ENCODE data around the gene SOAT1.

The SOAT1 gene

DNA sequence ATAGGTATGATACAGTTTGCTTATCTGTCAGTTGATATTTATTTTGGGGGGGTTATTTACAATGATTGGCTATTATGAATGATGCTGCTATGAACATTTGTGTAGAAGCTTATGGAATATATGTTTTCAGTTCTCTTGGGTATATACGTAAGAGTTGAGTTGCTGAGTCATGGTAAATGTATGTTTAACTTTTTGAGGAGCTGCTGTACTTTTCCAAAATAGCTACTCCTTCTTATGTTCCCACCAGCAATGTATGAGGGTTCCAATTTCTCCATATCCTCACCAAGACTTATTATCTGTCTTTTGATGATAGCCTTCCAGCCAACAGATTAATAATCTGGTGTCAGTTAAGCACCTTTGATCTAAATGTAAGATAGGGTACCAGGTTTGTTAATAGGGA is 11.9 kb downstream of the SOAT1 start:
- no peak for DNase-seq (ENCODE audit: low spot score)

GRCh38 chr1:179310291-179310690 is 16.7 kb downstream of the SOAT1 start:
- DNase-seq (ENCODE audit: low spot score) = no peak

- DNase-seq (ENCODE audit: low spot score) = no peak
Observed at GRCh38 chr1:179310721-179311120, 17.1 kb downstream of the SOAT1 start.

DNA sequence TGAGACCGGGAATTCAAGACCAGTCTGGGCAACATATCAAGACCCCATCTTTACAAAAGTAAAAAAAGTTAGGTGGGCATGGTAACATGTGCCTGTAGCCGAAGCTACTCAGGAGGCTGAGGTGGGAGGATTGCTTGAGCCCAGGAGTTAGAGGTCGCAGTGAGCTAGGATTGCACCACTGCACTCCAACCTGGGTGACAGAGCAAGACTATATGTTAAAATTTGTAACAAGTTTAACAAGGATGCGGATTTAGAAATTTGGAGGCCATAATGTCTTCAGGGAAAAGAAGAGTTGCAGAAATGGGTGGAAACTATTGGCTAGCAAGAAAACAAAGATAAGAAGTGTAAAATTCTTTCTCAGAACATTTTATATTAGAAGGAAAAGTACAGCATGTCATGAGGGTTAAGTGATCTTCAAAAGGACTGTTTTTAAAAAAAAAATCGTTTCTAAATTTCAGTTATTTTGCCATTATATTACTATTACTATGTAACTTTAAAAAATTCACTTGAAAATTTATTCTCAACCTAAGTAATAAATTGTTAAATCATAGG is 17.6 kb downstream of the SOAT1 start:
- no peak for DNase-seq (ENCODE audit: low spot score)

- DNase-seq (ENCODE audit: low spot score) = no peak
Observed at GRCh38 chr1:179313004-179313403, 19.4 kb downstream of the SOAT1 start.

DNA sequence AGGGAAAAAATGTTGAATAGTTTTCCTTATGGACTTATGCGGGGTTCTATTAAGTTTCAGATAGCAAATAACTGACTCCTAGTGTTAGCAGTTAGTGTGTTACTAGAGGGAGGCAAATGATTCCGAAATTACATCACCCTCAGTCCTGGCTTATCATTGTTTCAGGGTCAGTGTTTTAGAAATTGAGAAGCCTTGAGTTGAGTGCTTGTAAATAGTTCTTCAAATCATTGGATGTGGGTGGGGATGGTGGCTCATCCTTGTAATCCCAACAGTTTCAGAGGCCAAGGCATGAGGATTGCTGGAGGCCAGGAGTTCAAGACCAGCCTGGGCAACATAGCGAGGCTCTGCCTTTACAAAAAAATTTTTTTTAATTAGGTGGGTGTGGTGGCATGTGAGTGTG is 21.3 kb downstream of the SOAT1 start:
- DNase-seq (ENCODE audit: low spot score) = no peak

- no peak for DNase-seq (ENCODE audit: low spot score)
Observed at GRCh38 chr1:179318491-179318890, 24.9 kb downstream of the SOAT1 start.

DNA sequence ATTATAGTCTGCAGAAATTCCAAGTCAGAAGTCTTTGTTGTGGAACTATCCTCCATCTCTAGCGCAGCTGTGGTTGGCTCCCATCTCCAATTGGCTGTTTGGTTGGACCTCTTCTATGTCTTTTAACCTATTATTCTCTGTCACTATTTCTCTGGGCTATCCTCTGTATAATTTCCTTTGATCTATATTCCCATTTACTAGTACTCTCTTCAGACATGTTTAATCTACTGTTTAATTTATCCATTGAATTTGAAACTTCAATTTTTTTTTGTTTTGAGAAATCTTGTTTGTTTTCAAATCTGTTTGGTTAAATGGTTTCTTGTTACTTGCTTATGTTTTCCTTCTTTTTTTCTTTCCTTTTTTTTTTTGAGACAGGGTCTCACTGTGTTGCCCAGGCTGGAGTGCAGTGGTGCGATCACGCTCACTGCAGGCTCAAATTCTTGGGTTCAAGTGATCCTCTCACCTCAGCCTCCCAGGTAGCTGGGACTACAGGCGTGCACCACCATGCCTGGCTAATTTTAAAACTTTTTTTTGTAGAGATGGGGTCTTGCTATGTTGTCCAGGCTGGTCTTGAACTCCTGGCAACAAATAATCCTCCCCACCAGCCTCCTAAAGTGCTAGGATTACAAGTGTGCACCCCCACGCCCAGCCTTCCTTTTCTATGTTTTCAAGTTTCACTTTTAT is 28.1 kb downstream of the SOAT1 start:
- no peak for DNase-seq (ENCODE audit: low spot score)

GRCh38 chr1:179322557-179322956 is 29.0 kb downstream of the SOAT1 start:
- no peak for DNase-seq (ENCODE audit: low spot score)

DNA sequence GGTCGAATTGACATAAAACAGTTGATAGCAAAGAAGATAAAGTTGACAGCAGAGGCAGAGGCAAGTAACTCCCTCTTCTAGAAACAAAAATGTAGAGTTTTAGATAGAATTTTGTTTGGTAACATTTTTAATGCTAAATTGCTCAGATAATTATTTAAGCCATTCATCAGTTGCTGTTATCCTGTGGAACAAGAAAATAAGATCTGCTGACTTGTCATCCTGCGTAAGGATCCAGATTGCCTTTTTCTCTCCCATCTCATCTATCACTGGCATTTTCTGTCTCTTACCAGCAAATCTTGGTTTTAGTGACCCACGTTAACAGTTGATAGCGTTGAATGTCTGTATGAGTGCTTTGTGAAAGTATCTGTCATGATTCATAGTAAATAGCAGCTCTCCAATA is 29.8 kb downstream of the SOAT1 start:
- DNase-seq (ENCODE audit: low spot score) = no peak

GRCh38 chr1:179325836-179326235 is 32.2 kb downstream of the SOAT1 start:
- no peak for DNase-seq (ENCODE audit: low spot score)

DNA sequence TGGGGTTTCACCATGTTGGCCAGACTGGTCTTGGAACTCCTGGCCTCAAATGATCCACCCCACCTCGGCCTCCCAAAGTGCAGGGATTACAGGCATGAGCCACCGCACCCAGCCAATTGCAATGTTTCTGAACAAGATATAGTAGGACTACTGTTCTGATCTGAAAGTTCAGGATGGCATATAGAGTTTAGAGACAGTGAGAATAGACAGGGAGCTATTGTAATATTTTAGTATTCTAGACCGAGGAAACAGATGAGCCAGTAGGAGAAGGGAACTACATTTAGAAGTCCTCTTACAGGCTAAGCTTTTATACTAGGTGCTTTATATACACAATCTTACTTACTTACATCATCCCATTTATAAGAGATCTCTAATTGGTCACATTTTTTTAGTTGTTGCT is 33.1 kb downstream of the SOAT1 start:
- no peak for DNase-seq (ENCODE audit: low spot score)

- DNase-seq (ENCODE audit: low spot score) = no peak
Observed at GRCh38 chr1:179327196-179327595, 33.6 kb downstream of the SOAT1 start.

- DNase-seq (ENCODE audit: low spot score) = peak; percentile 22
Observed at GRCh38 chr1:179327679-179328078, 34.1 kb downstream of the SOAT1 start.

DNA sequence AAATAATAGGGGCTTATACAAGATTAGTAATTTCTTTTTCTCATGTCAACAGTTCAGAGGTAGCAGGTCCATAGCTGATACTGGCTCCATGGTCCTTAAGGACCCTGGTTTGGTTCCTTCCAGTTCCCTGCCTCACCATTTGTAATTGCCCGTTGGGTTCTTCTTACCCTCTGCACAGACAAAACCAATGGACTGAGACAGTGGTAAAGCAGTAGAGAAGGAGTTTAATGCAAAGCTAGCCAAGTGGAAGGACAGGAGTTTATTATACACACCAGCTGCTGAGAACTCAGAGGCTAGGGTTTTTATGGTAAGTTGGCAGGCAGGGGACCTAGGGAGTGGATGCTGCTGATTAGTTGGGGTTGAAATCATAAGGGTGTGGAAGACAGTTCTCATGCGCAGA is 36.3 kb downstream of the SOAT1 start:
- DNase-seq (ENCODE audit: low spot score) = no peak

DNA sequence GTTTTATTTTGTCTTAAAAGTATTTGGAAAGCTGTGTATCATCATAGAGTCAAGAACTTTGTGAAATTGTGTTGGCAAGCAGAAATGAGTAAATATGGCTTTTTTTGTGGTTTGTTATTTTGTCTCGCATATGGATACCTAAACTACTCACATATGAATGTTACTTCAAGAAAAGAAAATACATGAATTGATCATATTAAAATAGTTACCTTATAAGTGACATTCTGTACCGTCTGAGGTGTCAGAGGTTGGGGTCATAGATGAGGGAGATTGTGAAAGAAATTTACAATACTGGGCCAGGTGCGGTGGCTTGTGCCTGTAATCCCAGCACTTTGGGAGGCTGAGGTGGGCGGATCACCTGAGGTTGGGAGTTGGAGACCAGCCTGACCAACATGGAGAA is 40.8 kb downstream of the SOAT1 start:
- DNase-seq (ENCODE audit: low spot score) = no peak

DNA sequence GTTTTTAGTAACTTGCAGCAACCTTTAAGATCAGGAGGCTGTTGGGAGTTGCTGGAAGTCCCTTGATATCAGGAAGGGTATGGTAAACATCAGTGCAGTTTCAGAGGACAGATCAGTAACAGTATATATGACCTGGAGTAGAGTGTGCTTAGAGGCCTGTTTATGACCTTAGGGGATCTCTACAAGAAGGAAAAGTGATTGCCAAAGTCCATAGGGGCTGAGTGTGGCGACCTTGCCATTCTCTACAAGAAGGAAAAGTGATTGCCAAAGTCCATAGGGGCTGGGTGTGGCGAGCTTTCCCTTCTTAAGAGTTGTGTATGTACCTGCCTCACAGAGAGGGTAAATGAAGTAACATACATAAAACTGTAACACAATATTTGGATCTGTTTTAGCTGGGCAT is 43.7 kb downstream of the SOAT1 start:
- DNase-seq (ENCODE audit: low spot score) = no peak

GRCh38 chr1:179337942-179338560 is 44.5 kb downstream of the SOAT1 start:
- DNase-seq (ENCODE audit: low spot score) = no peak

- DNase-seq (ENCODE audit: low spot score) = peak; percentile 37
Observed at GRCh38 chr1:179340918-179341317, 47.3 kb downstream of the SOAT1 start.

GRCh38 chr1:179341943-179342547 is 48.4 kb downstream of the SOAT1 start:
- DNase-seq (ENCODE audit: low spot score) = no peak

DNA sequence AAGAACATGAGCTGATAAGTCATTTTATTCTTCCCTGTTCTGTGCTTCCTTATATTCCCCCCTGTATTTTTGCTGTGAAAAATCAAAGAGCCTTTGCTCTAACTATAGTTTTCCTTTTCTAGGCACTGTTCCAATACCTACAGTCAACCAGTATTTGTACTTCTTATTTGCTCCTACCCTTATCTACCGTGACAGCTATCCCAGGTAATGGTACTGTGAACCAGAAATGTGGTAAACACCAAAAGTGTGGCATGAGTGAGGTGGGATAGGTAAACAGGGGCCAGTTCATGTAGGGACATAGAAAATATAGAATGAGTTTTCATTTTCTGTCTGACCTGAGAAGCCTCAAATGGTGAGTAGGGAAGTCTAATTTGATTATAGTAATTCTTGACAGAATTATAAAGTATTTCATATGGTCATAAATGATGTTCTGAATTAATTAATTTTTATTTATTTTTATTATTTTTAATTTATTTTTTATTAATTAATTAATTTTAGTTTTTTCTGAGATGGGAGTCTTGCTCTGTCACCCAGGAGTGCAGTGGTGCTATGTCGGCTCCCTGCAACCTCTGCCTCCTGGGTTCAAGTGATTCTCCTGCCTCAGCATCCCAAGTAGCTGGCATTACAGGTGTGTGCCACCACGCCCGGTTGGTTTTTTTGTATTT is 49.3 kb downstream of the SOAT1 start:
- no peak for DNase-seq (ENCODE audit: low spot score)

DNA sequence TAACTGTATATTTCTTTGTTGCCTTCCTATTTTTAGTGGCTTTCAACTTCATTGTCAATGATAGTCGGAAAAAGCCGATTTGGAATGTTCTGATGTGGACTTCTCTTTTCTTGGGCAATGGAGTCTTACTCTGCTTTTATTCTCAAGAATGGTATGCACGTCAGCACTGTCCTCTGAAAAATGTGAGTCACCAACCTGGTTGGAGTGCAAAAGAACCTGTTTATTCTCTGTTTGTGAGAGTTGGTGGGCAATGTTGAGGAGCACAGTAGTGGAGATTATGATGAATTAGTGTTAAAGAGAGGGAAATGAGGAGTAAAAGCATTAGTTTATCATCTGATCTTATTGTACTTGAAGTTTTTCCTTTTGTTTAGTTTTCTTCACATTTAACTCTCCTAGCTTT is 57.7 kb downstream of the SOAT1 start:
- DNase-seq (ENCODE audit: low spot score) = no peak

- DNase-seq (ENCODE audit: low spot score) = no peak
Observed at GRCh38 chr1:179352236-179352635, 58.6 kb downstream of the SOAT1 start.
